Body of pancreas (tissue), 4 donors: ENCODE data around the gene RPIA.

Source experiments
- POLR2A ChIP-seq, 3 donors: fragments of 450-650 bp; IDR thresholded peaks; one replicate each; pipeline ENCODE4 v1.6.1; 2016; ENCODE audit warnings: antibody characterized with exemption in 3 of 3, mild to moderate bottlenecking in 2 of 3
- TF ChIP-seq, protein P1 (sequence below), 7 experiments: fragments of 450-650 bp in 4 of 7; fragments of 200-600 bp in 3 of 7; sonication (generic) in 3 of 7; IDR thresholded peaks; one replicate each; pipeline ENCODE4 v1.5.1; 2016 to 2019; ENCODE audit warnings: antibody characterized with exemption in 7 of 7

DNA sequence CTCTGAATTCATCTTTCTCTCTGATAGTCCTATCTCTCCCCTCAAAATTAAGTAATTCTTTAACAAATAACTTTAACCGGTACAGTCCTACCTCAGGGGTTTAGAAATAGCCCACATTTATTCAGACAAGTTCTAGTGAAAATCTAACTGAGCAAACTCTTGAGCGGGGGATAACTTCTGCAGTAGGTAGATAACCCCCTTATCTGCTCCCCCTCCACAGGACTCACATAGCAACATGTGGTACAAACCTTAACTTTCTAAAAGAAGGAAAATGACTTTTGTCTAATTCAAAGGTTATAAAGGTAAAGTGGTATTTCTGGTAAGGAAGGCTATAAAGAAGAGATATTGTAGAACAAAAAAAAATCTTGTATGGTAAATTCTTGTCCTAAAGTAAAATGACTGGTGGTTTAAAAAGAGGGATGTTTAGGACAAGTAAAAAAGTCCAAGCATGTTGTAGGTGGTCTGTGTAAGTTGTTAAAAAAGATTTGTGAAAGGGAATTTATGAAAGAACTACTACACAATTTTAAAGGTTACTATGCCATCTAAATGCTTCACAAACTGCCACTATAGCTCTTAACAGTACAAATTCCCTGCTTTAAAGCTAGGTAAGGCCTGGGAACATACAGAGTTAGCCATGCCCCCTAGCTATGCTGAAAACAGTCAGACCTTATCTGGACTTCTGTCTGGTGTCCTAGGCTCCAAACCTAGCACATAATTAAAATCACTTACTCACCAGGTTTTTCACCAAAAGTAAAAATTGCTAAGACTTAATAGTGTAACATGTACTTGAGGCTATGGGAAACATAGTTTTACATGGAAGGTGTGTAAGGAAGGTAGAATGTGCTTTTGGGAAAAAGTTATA lies 8.1 kb upstream of the RPIA start:
- no peak for TF ChIP-seq POLR2A (IDR thresholded peaks at IDR 0.05)
- TF ChIP-seq, protein P1, sequence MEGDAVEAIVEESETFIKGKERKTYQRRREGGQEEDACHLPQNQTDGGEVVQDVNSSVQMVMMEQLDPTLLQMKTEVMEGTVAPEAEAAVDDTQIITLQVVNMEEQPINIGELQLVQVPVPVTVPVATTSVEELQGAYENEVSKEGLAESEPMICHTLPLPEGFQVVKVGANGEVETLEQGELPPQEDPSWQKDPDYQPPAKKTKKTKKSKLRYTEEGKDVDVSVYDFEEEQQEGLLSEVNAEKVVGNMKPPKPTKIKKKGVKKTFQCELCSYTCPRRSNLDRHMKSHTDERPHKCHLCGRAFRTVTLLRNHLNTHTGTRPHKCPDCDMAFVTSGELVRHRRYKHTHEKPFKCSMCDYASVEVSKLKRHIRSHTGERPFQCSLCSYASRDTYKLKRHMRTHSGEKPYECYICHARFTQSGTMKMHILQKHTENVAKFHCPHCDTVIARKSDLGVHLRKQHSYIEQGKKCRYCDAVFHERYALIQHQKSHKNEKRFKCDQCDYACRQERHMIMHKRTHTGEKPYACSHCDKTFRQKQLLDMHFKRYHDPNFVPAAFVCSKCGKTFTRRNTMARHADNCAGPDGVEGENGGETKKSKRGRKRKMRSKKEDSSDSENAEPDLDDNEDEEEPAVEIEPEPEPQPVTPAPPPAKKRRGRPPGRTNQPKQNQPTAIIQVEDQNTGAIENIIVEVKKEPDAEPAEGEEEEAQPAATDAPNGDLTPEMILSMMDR (IDR thresholded peaks at IDR 0.05) = no peak
